GM13977 (cell line): ENCODE measurements around the gene SPRY4.

ENCODE experiments used
- DNase-seq: peaks from one replicate; pipeline ENCODE4 v3.0.0; 2012; ENCODE audit warnings: low spot score
- CTCF ChIP-seq: IDR thresholded peaks from 2 replicates; pipeline ENCODE4 v1.5.1; 2012; ENCODE audit warnings: mild to moderate bottlenecking, control low read depth; ENCODE audit not compliant: insufficient read depth; ENCODE audit errors: extremely low read depth, missing control alignments
- in situ Hi-C: fragments of 300-500 bp; cut with MboI; formaldehyde crosslinking; loops from one replicate; pipeline ENCODE4 v1.12.0; 2022; ENCODE audit warnings: low sequenced_read_pairs, low pct_unique_long_range_greater_than_20kb, mixed read lengths, inconsistent platforms; ENCODE audit not compliant: unreplicated experiment

The SPRY4 gene

DNA sequence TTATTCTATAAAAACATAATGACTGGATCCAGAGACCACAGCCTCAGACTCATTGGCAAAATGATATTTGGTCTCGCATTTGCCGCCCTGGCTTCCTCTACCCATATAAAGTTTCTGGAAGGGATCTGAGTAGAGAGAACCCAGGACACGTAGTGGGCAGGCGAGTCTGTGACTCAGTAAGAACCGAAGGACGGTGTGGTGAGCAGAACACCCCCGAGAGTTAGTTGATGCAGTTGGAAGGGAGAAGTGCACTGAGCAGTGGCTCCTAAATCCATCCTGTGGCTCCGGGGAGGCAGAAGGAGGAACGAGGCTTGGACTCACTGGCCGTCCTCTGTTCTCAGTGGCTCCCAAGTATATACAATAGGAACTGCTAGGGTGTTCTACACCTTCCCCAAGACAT, 11.5 kb downstream of the SPRY4 start:
- in situ Hi-C loops: no loop called here
- TF ChIP-seq CTCF: no peak
- no peak for DNase-seq

GRCh38 chr5:142312399-142312798, 12.4 kb downstream of the SPRY4 start:
- DNase-seq: no peak
- in situ Hi-C loops: no loop called here
- TF ChIP-seq CTCF: no peak

GRCh38 chr5:142311725-142312124, 13.1 kb downstream of the SPRY4 start:
- in situ Hi-C loops: no loop called here
- DNase-seq: no peak
- TF ChIP-seq CTCF: no peak

DNA sequence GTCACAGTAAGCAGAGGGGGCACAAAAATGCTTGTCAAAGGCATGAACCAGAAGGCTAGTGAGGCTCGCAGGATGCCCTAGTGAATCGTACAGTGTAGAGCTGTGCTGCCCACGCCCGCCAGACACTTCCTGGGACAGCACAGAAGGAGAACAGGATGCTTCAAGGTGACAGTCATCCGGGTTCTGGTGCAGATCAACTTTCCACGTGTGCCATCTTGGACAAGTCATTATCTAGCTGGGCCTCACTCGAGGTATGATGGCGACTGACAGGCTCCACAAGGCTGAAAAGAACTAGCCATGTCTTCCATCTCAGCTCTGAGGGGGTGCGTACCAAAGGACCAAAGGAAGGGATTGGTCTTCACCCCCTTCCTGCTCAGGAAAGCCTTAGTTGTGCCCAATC, 14.0 kb downstream of the SPRY4 start:
- no peak for TF ChIP-seq CTCF
- DNase-seq: no peak
- in situ Hi-C loops: no loop called here

- DNase-seq: no peak
- TF ChIP-seq CTCF: no peak
- in situ Hi-C loops: no loop called here
Observed at GRCh38 chr5:142309747-142310318, 15.0 kb downstream of the SPRY4 start.

GRCh38 chr5:142308358-142308757, 16.5 kb downstream of the SPRY4 start:
- TF ChIP-seq CTCF: no peak
- no peak for DNase-seq
- in situ Hi-C loops: no loop called here
